ENCODE results near the gene ANXA11.
"Not testable (repeated sequence)": the region's sequence is repeated elsewhere in the genome, so short reads cannot be mapped to it uniquely, and the experiment has no call there.

Gene ANXA11

GRCh38 chr10:80247611-80248010 is 42.3 kb upstream of the ANXA11 start:
- not testable (repeated sequence) for H3K18ac ChIP-seq (ENCODE audit: low read length); H2BK12ac ChIP-seq (ENCODE audit: low read length); H3K4me2 ChIP-seq (ENCODE audit: insufficient read depth, low read length, poor library complexity, severe bottlenecking); H2AK5ac ChIP-seq (ENCODE audit: low read depth, low read length); H4K91ac ChIP-seq (ENCODE audit: low read depth, low read length, poor library complexity); DNase-seq (ENCODE audit: low spot score); H3K14ac ChIP-seq (ENCODE audit: low read length); H2BK5ac ChIP-seq (ENCODE audit: low read length); H3K23ac ChIP-seq (ENCODE audit: low read depth, low read length, poor library complexity); H2AFZ ChIP-seq (ENCODE audit: low read length); H2BK15ac ChIP-seq (ENCODE audit: low read length); H3K36me3 ChIP-seq (replicated peaks in 1 of 2; ENCODE audit: control insufficient read depth in 2 of 2, insufficient read depth in 2 of 2, low read length in 2 of 2); H3K27ac ChIP-seq (replicated peaks; ENCODE audit: low read length); H3K4me1 ChIP-seq (ENCODE audit: control insufficient read depth in 2 of 2, insufficient read depth in 1 of 2, low read depth in 1 of 2, low read length in 2 of 2); H3K9ac ChIP-seq (ENCODE audit: low read depth, low read length, poor library complexity); H3K79me1 ChIP-seq (ENCODE audit: low read depth, low read length); H3K9me3 ChIP-seq (replicated peaks in 1 of 2; ENCODE audit: control insufficient read depth in 2 of 2, insufficient read depth in 1 of 2, low read depth in 1 of 2, low read length in 2 of 2); H3K4me3 ChIP-seq (ENCODE audit: low read length in 2 of 2); H3K4ac ChIP-seq (ENCODE audit: low read length); H3K27me3 ChIP-seq (ENCODE audit: control insufficient read depth in 3 of 3, insufficient read depth in 3 of 3, low read depth in 1 of 3, low read length in 3 of 3); H4K8ac ChIP-seq (ENCODE audit: low read depth, low read length); H2BK120ac ChIP-seq (ENCODE audit: low read depth, low read length)
- WGBS, 2 donors (ENCODE audit: extremely low coverage in 2 of 2, insufficient read length in 2 of 2, insufficient replicate concordance in 1 of 2), result no CpG with 5 or more reads among the region's 20 CpGs

GRCh38 chr10:80244371-80244770 is 39.0 kb upstream of the ANXA11 start:
- H2AFZ ChIP-seq (ENCODE audit: low read length); H3K27me3 ChIP-seq (ENCODE audit: control insufficient read depth in 3 of 3, insufficient read depth in 3 of 3, low read depth in 1 of 3, low read length in 3 of 3); H3K4me1 ChIP-seq (ENCODE audit: control insufficient read depth in 2 of 2, insufficient read depth in 1 of 2, low read depth in 1 of 2, low read length in 2 of 2); H2BK15ac ChIP-seq (ENCODE audit: low read length); H3K4me3 ChIP-seq (ENCODE audit: low read length in 2 of 2); H2BK120ac ChIP-seq (ENCODE audit: low read depth, low read length); H3K9ac ChIP-seq (ENCODE audit: low read depth, low read length, poor library complexity); H3K4me2 ChIP-seq (ENCODE audit: insufficient read depth, low read length, poor library complexity, severe bottlenecking); H2BK12ac ChIP-seq (ENCODE audit: low read length); H3K23ac ChIP-seq (ENCODE audit: low read depth, low read length, poor library complexity); H2BK5ac ChIP-seq (ENCODE audit: low read length); H2AK5ac ChIP-seq (ENCODE audit: low read depth, low read length); H4K91ac ChIP-seq (ENCODE audit: low read depth, low read length, poor library complexity); H4K8ac ChIP-seq (ENCODE audit: low read depth, low read length); H3K14ac ChIP-seq (ENCODE audit: low read length); DNase-seq (ENCODE audit: low spot score); H3K4ac ChIP-seq (ENCODE audit: low read length); H3K27ac ChIP-seq (replicated peaks; ENCODE audit: low read length); H3K79me1 ChIP-seq (ENCODE audit: low read depth, low read length); H3K9me3 ChIP-seq (replicated peaks in 1 of 2; ENCODE audit: control insufficient read depth in 2 of 2, insufficient read depth in 1 of 2, low read depth in 1 of 2, low read length in 2 of 2); H3K18ac ChIP-seq (ENCODE audit: low read length); H3K36me3 ChIP-seq (replicated peaks in 1 of 2; ENCODE audit: control insufficient read depth in 2 of 2, insufficient read depth in 2 of 2, low read length in 2 of 2): not testable (repeated sequence)
- no CpG with 5 or more reads among the region's 3 CpGs for WGBS, 2 donors (ENCODE audit: extremely low coverage in 2 of 2, insufficient read length in 2 of 2, insufficient replicate concordance in 1 of 2)

DNA sequence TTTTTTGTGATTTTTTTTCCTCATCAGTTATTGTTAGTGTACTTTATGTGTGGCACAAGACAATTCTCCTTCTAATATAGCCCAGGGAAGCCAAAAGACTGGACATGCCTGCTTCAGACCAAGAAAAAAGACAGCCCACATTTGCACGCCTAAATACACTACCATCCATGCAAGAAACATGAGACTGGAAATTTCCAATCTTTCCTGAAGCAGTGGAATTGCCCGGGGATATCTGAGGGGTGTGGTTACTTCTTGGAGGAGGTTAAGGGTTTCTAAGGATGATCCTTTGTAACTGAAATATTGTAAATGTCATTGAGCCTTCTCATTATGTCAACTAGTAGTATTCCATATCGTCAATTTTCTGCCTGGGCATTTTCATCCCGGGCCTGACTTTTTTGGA is 37.0 kb upstream of the ANXA11 start:
- H3K27ac ChIP-seq (replicated peaks; ENCODE audit: low read length); H3K4me2 ChIP-seq (ENCODE audit: insufficient read depth, low read length, poor library complexity, severe bottlenecking); H4K8ac ChIP-seq (ENCODE audit: low read depth, low read length); DNase-seq (ENCODE audit: low spot score); H2AFZ ChIP-seq (ENCODE audit: low read length); H3K36me3 ChIP-seq (replicated peaks in 1 of 2; ENCODE audit: control insufficient read depth in 2 of 2, insufficient read depth in 2 of 2, low read length in 2 of 2); H2BK120ac ChIP-seq (ENCODE audit: low read depth, low read length); H3K18ac ChIP-seq (ENCODE audit: low read length); H3K9me3 ChIP-seq (replicated peaks in 1 of 2; ENCODE audit: control insufficient read depth in 2 of 2, insufficient read depth in 1 of 2, low read depth in 1 of 2, low read length in 2 of 2); H2BK15ac ChIP-seq (ENCODE audit: low read length); H3K27me3 ChIP-seq (ENCODE audit: control insufficient read depth in 3 of 3, insufficient read depth in 3 of 3, low read depth in 1 of 3, low read length in 3 of 3); H3K9ac ChIP-seq (ENCODE audit: low read depth, low read length, poor library complexity); H3K14ac ChIP-seq (ENCODE audit: low read length); H2AK5ac ChIP-seq (ENCODE audit: low read depth, low read length); H3K79me1 ChIP-seq (ENCODE audit: low read depth, low read length); H2BK5ac ChIP-seq (ENCODE audit: low read length); H2BK12ac ChIP-seq (ENCODE audit: low read length); H3K4me1 ChIP-seq (ENCODE audit: control insufficient read depth in 2 of 2, insufficient read depth in 1 of 2, low read depth in 1 of 2, low read length in 2 of 2); H3K23ac ChIP-seq (ENCODE audit: low read depth, low read length, poor library complexity); H3K4me3 ChIP-seq (ENCODE audit: low read length in 2 of 2); H4K91ac ChIP-seq (ENCODE audit: low read depth, low read length, poor library complexity); H3K4ac ChIP-seq (ENCODE audit: low read length): not testable (repeated sequence)
- no CpG with 5 or more reads among the region's 4 CpGs for WGBS, 2 donors (ENCODE audit: extremely low coverage in 2 of 2, insufficient read length in 2 of 2, insufficient replicate concordance in 1 of 2)

GRCh38 chr10:80236457-80236856 is 31.1 kb upstream of the ANXA11 start:
- H3K18ac ChIP-seq (ENCODE audit: low read length); H3K27me3 ChIP-seq (ENCODE audit: control insufficient read depth in 3 of 3, insufficient read depth in 3 of 3, low read depth in 1 of 3, low read length in 3 of 3); H3K9me3 ChIP-seq (replicated peaks in 1 of 2; ENCODE audit: control insufficient read depth in 2 of 2, insufficient read depth in 1 of 2, low read depth in 1 of 2, low read length in 2 of 2); H3K79me1 ChIP-seq (ENCODE audit: low read depth, low read length); H3K4ac ChIP-seq (ENCODE audit: low read length); H4K91ac ChIP-seq (ENCODE audit: low read depth, low read length, poor library complexity); H2BK15ac ChIP-seq (ENCODE audit: low read length); H2BK5ac ChIP-seq (ENCODE audit: low read length); H3K9ac ChIP-seq (ENCODE audit: low read depth, low read length, poor library complexity); H4K8ac ChIP-seq (ENCODE audit: low read depth, low read length); H3K23ac ChIP-seq (ENCODE audit: low read depth, low read length, poor library complexity); H3K4me1 ChIP-seq (ENCODE audit: control insufficient read depth in 2 of 2, insufficient read depth in 1 of 2, low read depth in 1 of 2, low read length in 2 of 2); H3K27ac ChIP-seq (replicated peaks; ENCODE audit: low read length); H2BK12ac ChIP-seq (ENCODE audit: low read length); H3K4me2 ChIP-seq (ENCODE audit: insufficient read depth, low read length, poor library complexity, severe bottlenecking); H2BK120ac ChIP-seq (ENCODE audit: low read depth, low read length); H3K14ac ChIP-seq (ENCODE audit: low read length); H3K4me3 ChIP-seq (ENCODE audit: low read length in 2 of 2); DNase-seq (ENCODE audit: low spot score); H3K36me3 ChIP-seq (replicated peaks in 1 of 2; ENCODE audit: control insufficient read depth in 2 of 2, insufficient read depth in 2 of 2, low read length in 2 of 2); H2AK5ac ChIP-seq (ENCODE audit: low read depth, low read length); H2AFZ ChIP-seq (ENCODE audit: low read length): not testable (repeated sequence)
- WGBS, 2 donors (ENCODE audit: extremely low coverage in 2 of 2, insufficient read length in 2 of 2, insufficient replicate concordance in 1 of 2), result no CpG with 5 or more reads among the region's 5 CpGs

All from neuronal stem cell (in vitro differentiated cells).